ENCODE results near the gene HDGFL1. TPM values are rescaled to one million over a fixed set of nuclear protein-coding genes. Genes with fewer than 3 reads are reported as not detected.

Gene HDGFL1
- total RNA-seq, 4 donors from 2014 or later, result not detected

DNA sequence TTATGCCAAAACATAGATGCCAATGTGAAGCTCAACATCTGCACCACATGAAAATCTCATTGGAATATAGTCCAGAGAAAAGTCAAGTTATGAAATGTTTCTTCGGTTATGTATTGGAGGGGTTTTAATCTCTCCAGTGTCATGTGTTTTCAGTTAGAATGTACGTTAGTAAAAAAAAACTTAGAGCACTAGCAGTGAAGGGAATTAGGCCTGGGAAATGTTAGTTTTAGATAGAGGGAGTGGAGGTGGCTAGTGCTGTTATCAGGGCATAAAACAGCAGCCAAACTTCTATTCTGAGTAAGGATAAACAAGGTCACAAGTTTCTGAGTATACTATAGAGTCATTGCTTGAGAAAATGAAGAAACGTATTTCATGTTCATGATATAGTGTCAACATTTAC lies 42.9 kb downstream of the HDGFL1 start:
- no peak for ATAC-seq
- H3K36me3 ChIP-seq, result no peaks in the 10 kb centered on the region
- H3K27me3 ChIP-seq, result no peaks in the 10 kb centered on the region
- TF ChIP-seq, protein P1, sequence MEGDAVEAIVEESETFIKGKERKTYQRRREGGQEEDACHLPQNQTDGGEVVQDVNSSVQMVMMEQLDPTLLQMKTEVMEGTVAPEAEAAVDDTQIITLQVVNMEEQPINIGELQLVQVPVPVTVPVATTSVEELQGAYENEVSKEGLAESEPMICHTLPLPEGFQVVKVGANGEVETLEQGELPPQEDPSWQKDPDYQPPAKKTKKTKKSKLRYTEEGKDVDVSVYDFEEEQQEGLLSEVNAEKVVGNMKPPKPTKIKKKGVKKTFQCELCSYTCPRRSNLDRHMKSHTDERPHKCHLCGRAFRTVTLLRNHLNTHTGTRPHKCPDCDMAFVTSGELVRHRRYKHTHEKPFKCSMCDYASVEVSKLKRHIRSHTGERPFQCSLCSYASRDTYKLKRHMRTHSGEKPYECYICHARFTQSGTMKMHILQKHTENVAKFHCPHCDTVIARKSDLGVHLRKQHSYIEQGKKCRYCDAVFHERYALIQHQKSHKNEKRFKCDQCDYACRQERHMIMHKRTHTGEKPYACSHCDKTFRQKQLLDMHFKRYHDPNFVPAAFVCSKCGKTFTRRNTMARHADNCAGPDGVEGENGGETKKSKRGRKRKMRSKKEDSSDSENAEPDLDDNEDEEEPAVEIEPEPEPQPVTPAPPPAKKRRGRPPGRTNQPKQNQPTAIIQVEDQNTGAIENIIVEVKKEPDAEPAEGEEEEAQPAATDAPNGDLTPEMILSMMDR (IDR thresholded peaks at IDR 0.05), result no peak
- TF ChIP-seq POLR2AphosphoS5 (IDR thresholded peaks at IDR 0.05), result no peak
- no peak for TF ChIP-seq EP300 (IDR thresholded peaks at IDR 0.05)
- TF ChIP-seq POLR2A (IDR thresholded peaks at IDR 0.05), result no peak
- WGBS, 2 donors (ENCODE audit: low coverage in 1 of 2), result 14 to 26% methylated on average over 3 of the region's 3 CpGs
- peaks cover 0 to 4% (median 0%) of the 10 kb centered on the region in 3 donors for H3K9me3 ChIP-seq
- H3K4me1 ChIP-seq, result peaks cover 0 to 26% (median 0%) of the 10 kb centered on the region in 3 donors
- H3K4me3 ChIP-seq, result no peak overlapping the region
- H3K27ac ChIP-seq, result no peak overlapping the region

GRCh38 chr6:22613051-22613450 lies 43.7 kb downstream of the HDGFL1 start:
- Histone ChIP-seq H3K9me3 (peaks cover 0 to 11% (median 0%) of the 10 kb centered on the region in 3 donors), H3K4me3 (no peak overlapping the region), H3K36me3 (no peaks in the 10 kb centered on the region), H3K27ac (no peak overlapping the region), H3K27me3 (no peaks in the 10 kb centered on the region), H3K4me1 (peaks cover 0 to 26% (median 0%) of the 10 kb centered on the region in 3 donors)
- 36 to 38% methylated on average over 1 of the region's 1 CpG for WGBS, 2 donors (ENCODE audit: low coverage in 1 of 2)
- ATAC-seq, result no peak
- TF ChIP-seq POLR2AphosphoS5 (IDR thresholded peaks at IDR 0.05), result no peak
- TF ChIP-seq, protein P1 (IDR thresholded peaks at IDR 0.05), result no peak
- no peak for TF ChIP-seq POLR2A (IDR thresholded peaks at IDR 0.05)
- no peak for TF ChIP-seq EP300 (IDR thresholded peaks at IDR 0.05)

DNA sequence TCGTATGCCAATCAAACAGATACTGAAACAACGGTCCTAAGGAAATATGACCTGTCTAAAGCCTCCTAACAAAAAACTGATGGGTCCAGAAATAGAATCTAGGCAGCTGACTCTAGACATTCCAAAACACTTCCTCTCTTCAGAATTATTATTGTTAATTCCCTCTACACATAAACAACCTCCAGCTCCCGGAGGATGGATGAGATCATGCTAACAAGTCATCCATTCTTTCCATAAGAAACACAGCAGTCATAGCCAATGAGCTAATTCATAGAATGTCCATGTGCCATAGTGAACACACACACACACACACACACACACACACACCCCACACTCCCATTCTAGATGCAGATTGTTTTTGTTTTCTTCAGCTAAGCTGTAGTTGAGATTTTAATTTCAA lies 44.3 kb downstream of the HDGFL1 start:
- WGBS, 2 donors (ENCODE audit: low coverage in 1 of 2), result 8 to 14% methylated on average over 3 of the region's 3 CpGs
- Histone ChIP-seq H3K36me3 (no peaks in the 10 kb centered on the region), H3K4me3 (no peak overlapping the region), H3K27me3 (no peaks in the 10 kb centered on the region), H3K9me3 (peaks cover 0 to 18% (median 0%) of the 10 kb centered on the region in 3 donors), H3K27ac (no peak overlapping the region), H3K4me1 (peaks cover 0 to 26% (median 0%) of the 10 kb centered on the region in 3 donors)
- ATAC-seq, result no peak
- TF ChIP-seq EP300 (IDR thresholded peaks at IDR 0.05) (no peak), POLR2A (IDR thresholded peaks at IDR 0.05) (no peak), POLR2AphosphoS5 (IDR thresholded peaks at IDR 0.05) (no peak)
- TF ChIP-seq, protein P1 (IDR thresholded peaks at IDR 0.05), result no peak

DNA sequence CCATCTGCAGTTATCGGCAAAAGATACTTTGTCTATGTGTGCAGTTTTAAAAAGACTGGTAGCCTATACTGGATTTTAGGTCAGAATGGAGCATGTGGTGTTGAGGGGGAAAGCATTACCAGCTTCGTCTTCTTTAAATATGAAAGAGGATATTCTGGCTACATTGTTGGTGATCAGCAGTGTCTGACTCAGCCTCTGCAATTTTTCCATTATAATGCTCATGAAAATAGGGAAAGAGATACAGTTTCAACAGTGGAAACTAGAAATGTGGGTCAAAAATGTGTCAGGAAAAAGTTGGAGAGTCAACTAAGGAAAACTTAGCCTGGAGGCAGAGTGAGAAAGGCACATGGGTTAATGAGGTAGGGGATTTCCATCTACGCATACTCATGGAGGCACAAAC lies 45.2 kb downstream of the HDGFL1 start:
- TF ChIP-seq, protein P1 (IDR thresholded peaks at IDR 0.05), result no peak
- TF ChIP-seq EP300 (IDR thresholded peaks at IDR 0.05) (no peak), POLR2A (IDR thresholded peaks at IDR 0.05) (no peak), POLR2AphosphoS5 (IDR thresholded peaks at IDR 0.05) (no peak)
- H3K4me3 ChIP-seq, result no peak overlapping the region
- ATAC-seq, result no peak
- H3K27me3 ChIP-seq, result no peaks in the 10 kb centered on the region
- H3K9me3 ChIP-seq, result peaks cover 0 to 21% (median 0%) of the 10 kb centered on the region in 3 donors
- no peak overlapping the region for H3K27ac ChIP-seq
- 74 to 86% methylated on average over 3 of the region's 3 CpGs for WGBS, 2 donors (ENCODE audit: low coverage in 1 of 2)
- H3K4me1 ChIP-seq, result peaks cover 0 to 26% (median 0%) of the 10 kb centered on the region in 3 donors
- no peaks in the 10 kb centered on the region for H3K36me3 ChIP-seq

- Histone ChIP-seq H3K4me1 (no peaks in the 10 kb centered on the region), H3K27me3 (no peaks in the 10 kb centered on the region), H3K9me3 (peaks cover 0 to 21% (median 0%) of the 10 kb centered on the region in 3 donors), H3K27ac (no peak overlapping the region), H3K4me3 (no peak overlapping the region), H3K36me3 (no peaks in the 10 kb centered on the region)
- 49 to 60% methylated on average over 4 of the region's 4 CpGs for WGBS, 2 donors (ENCODE audit: low coverage in 1 of 2)
- TF ChIP-seq POLR2A (IDR thresholded peaks at IDR 0.05) (no peak), EP300 (IDR thresholded peaks at IDR 0.05) (no peak), POLR2AphosphoS5 (IDR thresholded peaks at IDR 0.05) (no peak)
- TF ChIP-seq, protein P1 (IDR thresholded peaks at IDR 0.05), result no peak
- ATAC-seq, result no peak
Measured at GRCh38 chr6:22621028-22621427, 51.7 kb downstream of the HDGFL1 start.
